K562 (cell line): ENCODE measurements around the gene TMC2. TPM values are rescaled to one million over a fixed set of nuclear protein-coding genes. Genes with fewer than 3 reads are reported as not detected.

Experiments used
- GATAD2B ChIP-seq: fragments of 450-650 bp; IDR thresholded peaks from 2 replicates; pipeline ENCODE4 v1.6.1; 2017; ENCODE audit warnings: mild to moderate bottlenecking, borderline replicate concordance
- HDAC8 ChIP-seq: fragments of 450-650 bp; IDR thresholded peaks from 2 replicates; pipeline ENCODE4 v1.6.1; 2016; ENCODE audit warnings: mild to moderate bottlenecking, missing genetic modification characterization, moderate library complexity, missing compliant biosample characterization
- MBD2 ChIP-seq: sonication (generic); IDR thresholded peaks from 2 replicates; pipeline ENCODE4 v1.6.1; 2016; ENCODE audit warnings: low read depth, borderline replicate concordance
- MECOM ChIP-seq: fragments of 250-450 bp; sonication (Bioruptor Pico); IDR thresholded peaks from 2 replicates; pipeline ENCODE4 v1.8.0; 2022; ENCODE audit warnings: inconsistent platforms
- MLLT1 ChIP-seq, 2 experiments: fragments of 450-650 bp; IDR thresholded peaks; 2 replicates each; pipeline ENCODE4 v1.6.1; 2016
- RBM22 ChIP-seq: fragments of 200-400 bp; formaldehyde crosslinking; IDR thresholded peaks from 2 replicates; pipeline ENCODE4 v1.6.1; 2018; ENCODE audit warnings: low read length, low read depth; ENCODE audit not compliant: poor library complexity, severe bottlenecking
- SMC3 ChIP-seq: conservative IDR thresholded peaks from 2 replicates; pipeline ENCODE4 v1.6.1; 2011; ENCODE audit warnings: low read depth, low read length, improper control_type of control experiment; ENCODE audit not compliant: insufficient read depth
- ZNF197 ChIP-seq: fragments of 200-800 bp; sonication (Bioruptor generic); IDR thresholded peaks from 2 replicates; pipeline ENCODE4 v1.6.1; 2016; ENCODE audit warnings: low read depth, missing genetic modification characterization, missing compliant biosample characterization
- ZNF518B ChIP-seq: fragments of 250-450 bp; sonication (Bioruptor Pico); IDR thresholded peaks from 2 replicates; pipeline ENCODE4 v1.5.0; 2021; ENCODE audit warnings: mild to moderate bottlenecking, moderate library complexity
- polyA plus RNA-seq, 8 experiments: library from polyadenylated mRNA; depleted of rRNA in 4 of 8; stranded (reverse) in 5 of 8; unstranded in 3 of 8; fragments of >200 nt; fragmentation: Nextera tagmentation in 2 of 8; fragmentation: Illumina TruSeq in 1 of 8; extraction: Ambion mirVana in 2 of 8; extraction: Trizol in 1 of 8; gene quantifications; 2 replicates each; pipeline versions ENCODE4 v1.2.1 to v1.2.3, GENCODE V29; 2011 to 2014; ENCODE audit warnings: inconsistent platforms in 1 of 8, missing spikeins in 1 of 8
- total RNA-seq, 7 experiments: library from RNA; depleted of rRNA in 6 of 7; stranded (reverse); fragments of >200 nt in 6 of 7; fragmentation: Illumina TruSeq in 2 of 7; extraction: Trizol in 2 of 7; gene quantifications; 2 replicates each; pipeline versions ENCODE4 v1.2.1 to v1.2.3, GENCODE V29; 2011 to 2021; ENCODE audit warnings: low replicate concordance in 1 of 7
- TF ChIP-seq, protein P1 (sequence below): fragments of 250-450 bp; sonication (Bioruptor Pico); IDR thresholded peaks from 2 replicates; pipeline ENCODE4 v1.5.0; 2020; ENCODE audit warnings: mild to moderate bottlenecking, borderline replicate concordance
- TF ChIP-seq, protein P2 (sequence below): fragments of 250-450 bp; sonication (Bioruptor Pico); IDR thresholded peaks from 2 replicates; pipeline ENCODE4 v1.8.0; 2022; ENCODE audit warnings: moderate library complexity, mild to moderate bottlenecking, inconsistent platforms
- TF ChIP-seq, protein P3 (sequence below): sonication (generic); formaldehyde crosslinking; IDR thresholded peaks from 2 replicates; pipeline ENCODE4 v1.8.1; 2023; ENCODE audit warnings: mild to moderate bottlenecking, missing genetic modification reagents
- TF ChIP-seq, protein P4 (sequence below): sonication (generic); formaldehyde crosslinking; IDR thresholded peaks from 2 replicates; pipeline ENCODE4 v1.8.1; 2023; ENCODE audit warnings: mild to moderate bottlenecking, missing genetic modification reagents, moderate library complexity
- TF ChIP-seq, protein P5 (sequence below): fragments of 250-450 bp; sonication (Bioruptor Pico); IDR thresholded peaks from 2 replicates; pipeline ENCODE4 v1.8.0; 2021; ENCODE audit warnings: moderate library complexity, mild to moderate bottlenecking, inconsistent platforms

TMC2 gene
- total and polyA plus RNA-seq, 9 of the 15 experiments (the other 6 are each of a cell fraction or from before 2014, with no cell fraction given), result not detected

DNA sequence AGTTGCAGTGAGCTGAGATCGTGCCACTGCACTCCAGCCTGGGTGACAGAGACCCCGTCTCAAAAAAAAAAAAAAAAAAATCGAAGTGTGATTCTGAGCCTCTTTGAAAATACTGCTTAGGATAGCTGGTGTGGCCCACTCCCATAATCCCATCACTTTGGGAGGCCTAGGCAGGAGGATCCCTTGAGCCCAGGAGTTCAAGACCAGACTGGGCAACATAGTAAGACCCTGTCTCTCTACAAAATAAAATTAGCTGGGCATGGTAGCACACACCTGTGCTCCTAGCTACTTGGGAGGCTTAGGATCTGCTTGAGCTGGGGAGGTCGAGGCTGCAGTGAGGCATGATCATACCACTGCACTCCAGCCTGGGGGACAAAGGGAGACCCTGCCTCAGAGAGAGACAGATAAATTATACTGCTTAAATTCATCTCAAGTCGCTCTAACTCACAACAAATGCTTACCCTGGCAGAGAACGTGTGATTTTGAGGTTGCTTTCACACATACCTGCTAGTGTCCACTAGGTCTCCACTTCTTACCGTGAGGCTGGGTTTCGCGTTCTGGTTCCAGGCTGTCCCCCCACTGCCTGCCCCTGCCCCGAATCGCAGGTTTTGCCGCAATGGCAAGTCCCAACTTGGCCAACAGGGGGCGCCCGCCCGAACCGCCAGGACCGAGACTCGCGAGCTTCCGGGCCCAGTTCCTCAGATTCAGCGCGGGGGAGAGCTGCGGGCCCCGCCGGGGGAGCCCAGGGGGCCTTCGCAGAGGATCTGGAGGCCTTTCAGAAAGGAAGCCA is 12.3 kb upstream of the TMC2 start (continued):
- TF ChIP-seq, protein P1, sequence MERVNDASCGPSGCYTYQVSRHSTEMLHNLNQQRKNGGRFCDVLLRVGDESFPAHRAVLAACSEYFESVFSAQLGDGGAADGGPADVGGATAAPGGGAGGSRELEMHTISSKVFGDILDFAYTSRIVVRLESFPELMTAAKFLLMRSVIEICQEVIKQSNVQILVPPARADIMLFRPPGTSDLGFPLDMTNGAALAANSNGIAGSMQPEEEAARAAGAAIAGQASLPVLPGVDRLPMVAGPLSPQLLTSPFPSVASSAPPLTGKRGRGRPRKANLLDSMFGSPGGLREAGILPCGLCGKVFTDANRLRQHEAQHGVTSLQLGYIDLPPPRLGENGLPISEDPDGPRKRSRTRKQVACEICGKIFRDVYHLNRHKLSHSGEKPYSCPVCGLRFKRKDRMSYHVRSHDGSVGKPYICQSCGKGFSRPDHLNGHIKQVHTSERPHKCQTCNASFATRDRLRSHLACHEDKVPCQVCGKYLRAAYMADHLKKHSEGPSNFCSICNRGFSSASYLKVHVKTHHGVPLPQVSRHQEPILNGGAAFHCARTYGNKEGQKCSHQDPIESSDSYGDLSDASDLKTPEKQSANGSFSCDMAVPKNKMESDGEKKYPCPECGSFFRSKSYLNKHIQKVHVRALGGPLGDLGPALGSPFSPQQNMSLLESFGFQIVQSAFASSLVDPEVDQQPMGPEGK (CRISPR knock-in tag), result no peak
- TF ChIP-seq MECOM (CRISPR knock-in tag), result no peak
- TF ChIP-seq, protein P2, sequence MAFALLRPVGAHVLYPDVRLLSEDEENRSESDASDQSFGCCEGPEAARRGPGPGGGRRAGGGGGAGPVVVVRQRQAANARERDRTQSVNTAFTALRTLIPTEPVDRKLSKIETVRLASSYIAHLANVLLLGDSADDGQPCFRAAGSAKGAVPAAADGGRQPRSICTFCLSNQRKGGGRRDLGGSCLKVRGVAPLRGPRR (CRISPR knock-in tag), result no peak
- 0 out of 2 replicates have a peak, but pooled peaks have one; percentile 5 for TF ChIP-seq SMC3
- TF ChIP-seq GATAD2B, result peak; percentile 43; the same call in 1 of the 2 replicates
- no peak for TF ChIP-seq RBM22
- TF ChIP-seq MLLT1 (IDR thresholded peaks at IDR 0.05), result 0 out of 4 replicates have a peak, but pooled peaks of 1 of the 2 experiments have one; percentile 40
- TF ChIP-seq, protein P3, sequence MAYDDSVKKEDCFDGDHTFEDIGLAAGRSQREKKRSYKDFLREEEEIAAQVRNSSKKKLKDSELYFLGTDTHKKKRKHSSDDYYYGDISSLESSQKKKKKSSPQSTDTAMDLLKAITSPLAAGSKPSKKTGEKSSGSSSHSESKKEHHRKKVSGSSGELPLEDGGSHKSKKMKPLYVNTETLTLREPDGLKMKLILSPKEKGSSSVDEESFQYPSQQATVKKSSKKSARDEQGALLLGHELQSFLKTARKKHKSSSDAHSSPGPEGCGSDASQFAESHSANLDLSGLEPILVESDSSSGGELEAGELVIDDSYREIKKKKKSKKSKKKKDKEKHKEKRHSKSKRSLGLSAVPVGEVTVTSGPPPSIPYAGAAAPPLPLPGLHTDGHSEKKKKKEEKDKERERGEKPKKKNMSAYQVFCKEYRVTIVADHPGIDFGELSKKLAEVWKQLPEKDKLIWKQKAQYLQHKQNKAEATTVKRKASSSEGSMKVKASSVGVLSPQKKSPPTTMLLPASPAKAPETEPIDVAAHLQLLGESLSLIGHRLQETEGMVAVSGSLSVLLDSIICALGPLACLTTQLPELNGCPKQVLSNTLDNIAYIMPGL (CRISPR knock-in tag), result peak; percentile 83; the same call in 1 of the 2 replicates
- 0 out of 2 replicates have a peak, but pooled peaks have one; percentile 8 for TF ChIP-seq ZNF197 (CRISPR knock-in tag)
- no peak for TF ChIP-seq HDAC8
- no peak for TF ChIP-seq MBD2
- TF ChIP-seq, protein P4, sequence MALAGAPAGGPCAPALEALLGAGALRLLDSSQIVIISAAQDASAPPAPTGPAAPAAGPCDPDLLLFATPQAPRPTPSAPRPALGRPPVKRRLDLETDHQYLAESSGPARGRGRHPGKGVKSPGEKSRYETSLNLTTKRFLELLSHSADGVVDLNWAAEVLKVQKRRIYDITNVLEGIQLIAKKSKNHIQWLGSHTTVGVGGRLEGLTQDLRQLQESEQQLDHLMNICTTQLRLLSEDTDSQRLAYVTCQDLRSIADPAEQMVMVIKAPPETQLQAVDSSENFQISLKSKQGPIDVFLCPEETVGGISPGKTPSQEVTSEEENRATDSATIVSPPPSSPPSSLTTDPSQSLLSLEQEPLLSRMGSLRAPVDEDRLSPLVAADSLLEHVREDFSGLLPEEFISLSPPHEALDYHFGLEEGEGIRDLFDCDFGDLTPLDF, result no peak
- TF ChIP-seq, protein P5, sequence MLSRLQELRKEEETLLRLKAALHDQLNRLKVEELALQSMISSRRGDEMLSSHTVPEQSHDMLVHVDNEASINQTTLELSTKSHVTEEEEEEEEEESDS (CRISPR knock-in tag), result no peak
- TF ChIP-seq ZNF518B (CRISPR knock-in tag), result no peak
